ENCODE measurements around the gene KRT35.

Gene KRT35

GRCh38 chr17:41511716-41512115, 30.8 kb upstream of the KRT35 start:
- DNase-seq (ENCODE audit: low spot score) = no peak

GRCh38 chr17:41511116-41511515, 30.2 kb upstream of the KRT35 start:
- DNase-seq (ENCODE audit: low spot score) = peak; percentile 69

GRCh38 chr17:41510251-41511065, 29.5 kb upstream of the KRT35 start:
- peak; percentile 60 for DNase-seq (ENCODE audit: low spot score)

- DNase-seq (ENCODE audit: low spot score) = no peak
Observed at GRCh38 chr17:41507315-41507880, 26.4 kb upstream of the KRT35 start.

GRCh38 chr17:41505809-41506767, 25.1 kb upstream of the KRT35 start:
- DNase-seq (ENCODE audit: low spot score) = no peak

- no peak for DNase-seq (ENCODE audit: low spot score)
Observed at GRCh38 chr17:41505007-41505808, 24.3 kb upstream of the KRT35 start, which contains the start of gene KRT13. Gene KRT13, minus strand, starts transcription at chr17:41505612. Its CDS starts 62 bp downstream, at chr17:41505550.

- DNase-seq (ENCODE audit: low spot score) = no peak
Observed at GRCh38 chr17:41504246-41504977, 23.5 kb upstream of the KRT35 start.

GRCh38 chr17:41503202-41503601, 22.3 kb upstream of the KRT35 start:
- no peak for DNase-seq (ENCODE audit: low spot score)

GRCh38 chr17:41500131-41500911, 19.4 kb upstream of the KRT35 start:
- DNase-seq (ENCODE audit: low spot score) = no peak

GRCh38 chr17:41499714-41500113, 18.8 kb upstream of the KRT35 start:
- DNase-seq (ENCODE audit: low spot score) = no peak

GRCh38 chr17:41498276-41498675, 17.3 kb upstream of the KRT35 start:
- no peak for DNase-seq (ENCODE audit: low spot score)

- DNase-seq (ENCODE audit: low spot score) = peak; percentile 89
Observed at GRCh38 chr17:41496803-41497484, 16.0 kb upstream of the KRT35 start.

GRCh38 chr17:41494524-41494923, 13.6 kb upstream of the KRT35 start:
- DNase-seq (ENCODE audit: low spot score) = no peak

- no peak for DNase-seq (ENCODE audit: low spot score)
Observed at GRCh38 chr17:41492771-41493170, 11.8 kb upstream of the KRT35 start.

GRCh38 chr17:41492351-41492750, 11.4 kb upstream of the KRT35 start:
- DNase-seq (ENCODE audit: low spot score) = no peak

- no peak for DNase-seq (ENCODE audit: low spot score)
Observed at GRCh38 chr17:41491476-41491875, 10.5 kb upstream of the KRT35 start.

- no peak for DNase-seq (ENCODE audit: low spot score)
Observed at GRCh38 chr17:41490000-41490990, 9.3 kb upstream of the KRT35 start.

- no peak for DNase-seq (ENCODE audit: low spot score)
Observed at GRCh38 chr17:41489531-41489930, 8.6 kb upstream of the KRT35 start, which contains the start of gene KRT36. Gene KRT36, minus strand, starts transcription at chr17:41489910. Its CDS starts 46 bp downstream, at chr17:41489864.

Data from iPS-NIHi11 (cell line).